Cardiac muscle cell (in vitro differentiated cells and primary cell): ENCODE data around the gene GRID1. TPM values are rescaled to one million over a fixed set of nuclear protein-coding genes. Genes with fewer than 3 reads are reported as not detected.

Source experiments
- DNase-seq, 2 donors: peaks; one replicate each; pipeline versions ENCODE4 v3.0.0 to v3.0.0-alpha.2; 2010 to 2017; ENCODE audit warnings: low read depth in 1 of 2, low spot score in 1 of 2
- H3K27ac ChIP-seq: fragments of 200-600 bp; sonication (generic); 2 replicates; pipeline ENCODE4 v1.5.1; 2016
- H3K27me3 ChIP-seq: fragments of 200-600 bp; sonication (generic); 2 replicates; pipeline ENCODE4 v1.6.0; 2016; ENCODE audit warnings: control low read depth
- H3K36me3 ChIP-seq: fragments of 200-600 bp; sonication (generic); 2 replicates; pipeline ENCODE4 v1.5.1; 2016; ENCODE audit warnings: control low read depth
- H3K4me1 ChIP-seq: fragments of 200-600 bp; sonication (generic); 2 replicates; pipeline ENCODE4 v1.8.1; 2017; ENCODE audit warnings: low read depth, mild to moderate bottlenecking, mixed run types
- H3K4me3 ChIP-seq: fragments of 200-600 bp; sonication (generic); 2 replicates; pipeline ENCODE4 v1.5.1; 2016; ENCODE audit warnings: mild to moderate bottlenecking
- H3K9me3 ChIP-seq: fragments of 200-600 bp; sonication (generic); 2 replicates; pipeline ENCODE4 v1.5.1; 2017; ENCODE audit warnings: low read depth, mild to moderate bottlenecking, control low read depth
- polyA plus RNA-seq: library from polyadenylated mRNA; unstranded; fragments of >200 nt; fragmentation: Nextera tagmentation; extraction: Ambion mirVana; gene quantifications from 2 replicates; pipeline ENCODE4 v1.2.1, GENCODE V29; 2016
- total RNA-seq: library from RNA; depleted of rRNA; stranded (reverse); fragments of >200 nt; gene quantifications from 2 replicates; pipeline ENCODE4 v1.2.3, GENCODE V29; 2016
- TF ChIP-seq, protein P1 (sequence below): IDR thresholded peaks from 2 replicates; pipeline ENCODE4 v1.5.1; 2012; ENCODE audit warnings: low read depth, mild to moderate bottlenecking, low read length

GRID1 gene
- total and polyA plus RNA-seq, 2 experiments from 2014 or later, result 1.5 to 1.6 TPM

DNA sequence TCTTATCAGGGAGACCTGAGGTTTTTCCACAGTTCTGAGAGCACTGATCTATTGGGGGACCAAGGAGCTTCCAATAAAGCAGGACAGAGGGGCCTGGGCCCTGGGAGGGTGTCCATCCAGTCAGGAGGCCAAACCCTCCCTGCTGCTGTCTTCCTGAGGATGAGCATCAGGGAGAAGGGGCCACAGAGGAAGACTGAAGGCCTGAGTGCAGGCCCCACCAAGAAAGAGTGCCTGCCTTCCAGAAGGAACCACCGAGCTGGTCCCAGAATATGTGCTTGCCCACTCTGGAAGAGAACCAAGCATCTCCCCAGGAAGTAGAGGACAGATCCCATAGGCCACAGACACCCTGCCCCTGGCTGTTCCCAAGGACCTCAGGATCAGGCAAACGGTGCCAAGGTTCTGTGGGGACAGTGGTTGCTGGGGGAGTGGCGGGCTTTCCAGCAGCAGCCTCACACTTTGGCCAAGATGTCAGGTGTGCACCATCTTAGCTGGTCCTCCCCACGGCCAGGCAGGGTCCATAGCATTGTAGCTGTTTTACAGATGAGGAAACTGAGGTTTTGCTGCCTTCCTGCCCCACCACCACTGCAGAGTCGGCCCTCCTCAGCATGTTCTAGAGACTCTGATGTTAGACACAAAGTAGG lies 199.4 kb downstream of the GRID1 start:
- Histone ChIP-seq H3K27ac (no peak overlapping the region), H3K4me1 (no peaks in the 10 kb centered on the region), H3K4me3 (no peak overlapping the region), H3K27me3 (no peaks in the 10 kb centered on the region), H3K36me3 (no peaks in the 10 kb centered on the region), H3K9me3 (no peaks in the 10 kb centered on the region)
- DNase-seq, result no peak
- TF ChIP-seq, protein P1, sequence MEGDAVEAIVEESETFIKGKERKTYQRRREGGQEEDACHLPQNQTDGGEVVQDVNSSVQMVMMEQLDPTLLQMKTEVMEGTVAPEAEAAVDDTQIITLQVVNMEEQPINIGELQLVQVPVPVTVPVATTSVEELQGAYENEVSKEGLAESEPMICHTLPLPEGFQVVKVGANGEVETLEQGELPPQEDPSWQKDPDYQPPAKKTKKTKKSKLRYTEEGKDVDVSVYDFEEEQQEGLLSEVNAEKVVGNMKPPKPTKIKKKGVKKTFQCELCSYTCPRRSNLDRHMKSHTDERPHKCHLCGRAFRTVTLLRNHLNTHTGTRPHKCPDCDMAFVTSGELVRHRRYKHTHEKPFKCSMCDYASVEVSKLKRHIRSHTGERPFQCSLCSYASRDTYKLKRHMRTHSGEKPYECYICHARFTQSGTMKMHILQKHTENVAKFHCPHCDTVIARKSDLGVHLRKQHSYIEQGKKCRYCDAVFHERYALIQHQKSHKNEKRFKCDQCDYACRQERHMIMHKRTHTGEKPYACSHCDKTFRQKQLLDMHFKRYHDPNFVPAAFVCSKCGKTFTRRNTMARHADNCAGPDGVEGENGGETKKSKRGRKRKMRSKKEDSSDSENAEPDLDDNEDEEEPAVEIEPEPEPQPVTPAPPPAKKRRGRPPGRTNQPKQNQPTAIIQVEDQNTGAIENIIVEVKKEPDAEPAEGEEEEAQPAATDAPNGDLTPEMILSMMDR, result no peak

DNA sequence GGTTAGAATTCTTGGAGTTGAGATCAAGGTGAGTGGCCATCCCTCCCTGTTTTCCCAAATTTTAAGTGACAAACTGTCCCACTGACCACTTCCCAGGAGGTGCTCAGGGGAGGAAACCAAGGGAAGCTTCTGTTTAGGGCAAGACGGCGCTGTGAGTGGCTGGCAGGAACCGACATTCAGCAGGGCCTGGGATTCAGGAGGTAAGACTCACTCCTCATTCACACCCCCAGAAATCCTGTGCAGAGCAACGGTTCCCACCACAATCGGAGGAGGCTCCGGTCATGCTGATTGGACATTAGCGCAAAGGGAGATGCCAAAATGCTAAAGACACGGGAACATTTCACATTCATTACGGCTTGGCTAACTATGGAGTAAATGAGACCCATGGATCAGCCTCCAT lies 200.9 kb downstream of the GRID1 start:
- H3K4me3 ChIP-seq, result no peak overlapping the region
- no peaks in the 10 kb centered on the region for H3K9me3 ChIP-seq
- no peaks in the 10 kb centered on the region for H3K27me3 ChIP-seq
- no peak for DNase-seq
- H3K36me3 ChIP-seq, result no peaks in the 10 kb centered on the region
- TF ChIP-seq, protein P1, result no peak
- H3K27ac ChIP-seq, result no peak overlapping the region
- H3K4me1 ChIP-seq, result no peaks in the 10 kb centered on the region

DNA sequence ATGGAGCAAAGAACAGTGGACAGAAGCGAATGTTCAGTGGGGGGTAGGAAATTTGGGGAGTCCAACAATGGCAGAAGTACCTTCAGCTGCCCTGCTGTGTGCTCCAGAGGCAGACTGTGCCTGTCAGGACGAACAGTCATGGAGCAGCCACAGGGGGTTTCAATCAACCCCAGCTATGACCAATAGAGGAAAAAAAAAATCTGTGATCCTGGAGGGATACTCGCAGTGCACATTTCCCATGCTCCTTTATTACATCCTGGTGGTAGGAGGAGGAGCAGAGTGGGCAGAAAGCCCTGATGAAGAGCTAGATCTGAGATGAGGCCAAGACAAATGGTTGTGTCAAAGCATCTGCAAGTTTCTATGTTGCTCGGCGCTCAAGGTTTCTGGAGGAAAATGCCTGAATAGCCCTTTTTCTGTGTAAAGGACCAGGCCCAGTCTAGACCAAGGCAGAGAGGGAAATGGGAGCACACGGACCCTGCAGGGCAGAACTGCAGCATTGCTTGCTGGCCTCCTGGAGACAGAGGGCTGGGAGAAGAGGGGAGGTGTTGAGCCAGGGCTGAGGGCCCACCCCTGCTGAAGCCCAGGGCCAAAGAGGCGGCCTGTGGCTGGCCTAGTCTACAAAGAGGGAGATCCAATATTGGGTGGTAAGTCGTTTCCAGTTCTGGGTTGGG lies 201.5 kb downstream of the GRID1 start:
- TF ChIP-seq, protein P1, result no peak

DNA sequence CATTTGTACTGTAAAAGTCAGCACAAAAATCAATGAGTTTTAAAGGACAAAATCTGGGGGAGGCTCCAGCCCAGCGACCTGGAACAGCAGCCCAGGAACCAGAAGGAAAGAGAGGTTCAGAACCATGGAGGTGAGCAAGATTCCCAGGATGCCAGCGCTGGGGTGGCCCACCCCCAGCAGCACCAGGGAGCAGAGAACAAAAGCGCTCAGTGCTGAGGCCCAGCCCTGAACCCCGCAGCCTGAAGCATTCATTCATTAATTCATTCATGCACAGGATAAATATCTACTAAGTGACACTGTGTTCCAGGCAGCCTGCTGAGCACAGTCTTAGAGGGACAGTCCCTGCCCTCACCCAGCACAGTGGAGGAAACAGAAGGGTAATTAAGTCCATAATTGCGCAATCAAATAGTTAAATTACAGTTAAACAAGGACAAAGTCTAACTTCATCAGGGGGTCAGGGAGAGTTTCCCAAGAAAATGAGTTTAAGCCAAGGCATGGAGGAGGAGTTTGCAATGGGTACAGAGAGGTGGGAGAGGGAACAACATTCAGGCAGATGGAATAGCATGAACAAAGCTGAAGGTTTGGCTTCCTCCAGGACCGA lies 202.3 kb downstream of the GRID1 start:
- TF ChIP-seq, protein P1, result no peak
- Histone ChIP-seq H3K36me3 (no peaks in the 10 kb centered on the region), H3K4me1 (no peaks in the 10 kb centered on the region), H3K27ac (no peak overlapping the region), H3K27me3 (no peaks in the 10 kb centered on the region), H3K4me3 (no peak overlapping the region), H3K9me3 (no peaks in the 10 kb centered on the region)
- DNase-seq, result no peak

More for the DNA sequence above, 201.5 kb downstream of the GRID1 start:
- H3K36me3 ChIP-seq, result no peaks in the 10 kb centered on the region
- no peak overlapping the region for H3K27ac ChIP-seq
- no peaks in the 10 kb centered on the region for H3K27me3 ChIP-seq
- no peak for DNase-seq
- H3K4me1 ChIP-seq, result no peaks in the 10 kb centered on the region
- H3K4me3 ChIP-seq, result no peak overlapping the region
- no peaks in the 10 kb centered on the region for H3K9me3 ChIP-seq

DNA sequence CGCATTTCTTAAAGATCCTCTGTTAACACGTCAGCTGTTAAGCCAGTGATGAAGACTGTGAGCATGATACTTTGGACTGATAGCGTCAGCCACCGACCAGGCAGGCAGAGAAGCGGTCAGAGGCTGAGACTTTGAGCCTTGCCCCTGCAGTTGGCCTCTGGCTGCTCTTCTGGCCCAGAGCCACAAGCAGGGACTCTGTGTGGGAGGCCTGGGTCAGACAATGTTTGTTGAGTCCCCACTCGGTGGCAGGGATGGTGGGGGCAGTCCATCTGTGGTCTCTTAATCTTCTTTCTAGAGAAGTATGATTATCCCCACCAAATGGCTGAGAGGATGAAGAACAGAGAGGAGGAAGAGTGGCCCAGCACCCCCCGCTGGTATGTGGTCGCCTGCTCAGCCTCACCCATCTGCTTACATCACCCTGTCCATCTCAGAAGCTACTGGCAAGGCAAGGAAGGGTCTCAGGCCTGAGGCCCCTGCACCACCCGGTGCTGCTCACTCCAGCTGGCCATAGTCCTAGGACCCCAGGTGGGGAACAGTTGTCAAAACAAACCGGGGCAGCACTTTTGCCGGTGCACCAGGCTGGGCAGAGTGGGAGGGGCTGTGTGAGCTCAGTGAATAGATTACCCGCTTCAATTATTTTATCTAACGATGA lies 202.9 kb downstream of the GRID1 start:
- DNase-seq, result no peak
- Histone ChIP-seq H3K4me1 (no peaks in the 10 kb centered on the region), H3K27me3 (no peaks in the 10 kb centered on the region), H3K36me3 (no peaks in the 10 kb centered on the region), H3K27ac (no peak overlapping the region), H3K9me3 (no peaks in the 10 kb centered on the region), H3K4me3 (no peak overlapping the region)
- TF ChIP-seq, protein P1, result no peak
